H1 (cell line): ENCODE data around the gene GTPBP6. TPM values are rescaled to one million over a fixed set of nuclear protein-coding genes. Genes with fewer than 3 reads are reported as not detected.

ENCODE experiments used
- CTCF ChIA-PET: fragments of 300-600 bp; sonication (Branson Sonifier 250); formaldehyde crosslinking; loops from one replicate; lab custom pipeline; 2021; ENCODE audit not compliant: partially characterized antibody; lab: Charles Lee
- POLR2A ChIA-PET: fragments of 300-600 bp; sonication (Branson Sonifier 250); formaldehyde crosslinking; loops from one replicate; lab custom pipeline; 2021; ENCODE audit warnings: inconsistent platforms; ENCODE audit not compliant: partially characterized antibody; lab: Charles Lee
- DNase-seq, 2 experiments: peaks; one replicate each; pipeline versions ENCODE4 v3.0.0 to v3.0.0-alpha.2; 2010 to 2022; ENCODE audit warnings: low spot score in 2 of 2, low read depth in 1 of 2, mixed read lengths in 1 of 2
- FAIRE-seq: peaks from 2 replicates; lab custom pipeline; 2011; peaks lifted over from hg19 to GRCh38; lab: Jason Lieb, UNC
- H2AFZ ChIP-seq: 2 replicates; pipeline ENCODE4 v1.8.1; 2012; ENCODE audit warnings: low read length, inconsistent platforms
- H2AK5ac ChIP-seq: 2 replicates; pipeline ENCODE4 v1.6.1; 2013; ENCODE audit warnings: low read depth, low read length
- H2BK120ac ChIP-seq: replicated peaks from 2 replicates; pipeline ENCODE3; 2013; ENCODE audit warnings: low read depth, low read length, inconsistent platforms
- H2BK12ac ChIP-seq: 2 replicates; pipeline ENCODE4 v1.6.1; 2013; ENCODE audit warnings: low read depth, low read length
- H2BK15ac ChIP-seq: 2 replicates; pipeline ENCODE4 v1.6.1; 2013; ENCODE audit warnings: low read length
- H2BK20ac ChIP-seq: 2 replicates; pipeline ENCODE4 v1.6.1; 2013; ENCODE audit warnings: low read length
- H2BK5ac ChIP-seq: 2 replicates; pipeline ENCODE4 v1.6.1; 2013; ENCODE audit warnings: low read depth, low read length
- H3K14ac ChIP-seq: 2 replicates; pipeline ENCODE4 v1.6.1; 2013; ENCODE audit warnings: inconsistent platforms; ENCODE audit not compliant: insufficient read length
- H3K18ac ChIP-seq: 2 replicates; pipeline ENCODE4 v1.6.1; 2013; ENCODE audit warnings: low read length; ENCODE audit errors: extremely low read depth
- H3K23ac ChIP-seq: 2 replicates; pipeline ENCODE4 v1.6.1; 2013; ENCODE audit warnings: inconsistent platforms; ENCODE audit not compliant: insufficient read length
- H3K23me2 ChIP-seq: 2 replicates; pipeline ENCODE4 v1.6.1; 2013; ENCODE audit warnings: low read depth, low read length
- H3K27ac ChIP-seq: 2 replicates; pipeline ENCODE4 v1.6.1; 2011; ENCODE audit warnings: low read depth, low read length, inconsistent platforms
- H3K27me3 ChIP-seq, 4 experiments: replicated peaks in 1 of 4; 1 replicate in 1 of 4; 2 replicates in 3 of 4; pipeline versions ENCODE4 v1.6.1 to v1.8.1; 2011 to 2013; ENCODE audit warnings: low read length in 3 of 4, mild to moderate bottlenecking in 3 of 4, inconsistent platforms in 2 of 4, mixed read lengths in 2 of 4, moderate library complexity in 1 of 4; ENCODE audit not compliant: control insufficient read depth in 3 of 4, insufficient read depth in 3 of 4; ENCODE audit errors: extremely low read depth in 1 of 4
- H3K36me3 ChIP-seq, 4 experiments: 2 replicates each; pipeline versions ENCODE4 v1.6.1 to v1.8.1; 2011 to 2013; ENCODE audit warnings: mild to moderate bottlenecking in 4 of 4, low read length in 3 of 4, moderate library complexity in 2 of 4, control low read depth in 1 of 4, inconsistent platforms in 1 of 4; ENCODE audit not compliant: insufficient read depth in 4 of 4, control insufficient read depth in 2 of 4
- H3K4ac ChIP-seq: replicated peaks from 2 replicates; pipeline ENCODE3; 2013; ENCODE audit warnings: low read length, low read depth, mixed read lengths, inconsistent platforms; ENCODE audit not compliant: insufficient read length
- H3K4me1 ChIP-seq, 4 experiments: replicated peaks in 1 of 4; 1 replicate in 1 of 4; 2 replicates in 3 of 4; pipeline versions ENCODE4 v1.6.1 to v1.8.1; 2011 to 2013; ENCODE audit warnings: low read length in 3 of 4, inconsistent platforms in 2 of 4, mixed read lengths in 1 of 4; ENCODE audit not compliant: insufficient read depth in 4 of 4, control insufficient read depth in 3 of 4
- H3K4me2 ChIP-seq, 2 experiments: 2 replicates each; pipeline versions ENCODE4 v1.6.1 to v1.8.1; 2011 to 2013; ENCODE audit warnings: low read depth in 2 of 2, low read length in 2 of 2, control low read depth in 1 of 2, inconsistent platforms in 1 of 2, mild to moderate bottlenecking in 1 of 2; ENCODE audit not compliant: insufficient read depth in 1 of 2
- H3K4me3 ChIP-seq, 4 experiments: fragments of 200-600, 300-600 bp in 1 of 4; sonication (generic), shearing (Covaris generic), sonication (Bioruptor Twin) in 1 of 4; 2 replicates each; pipeline versions ENCODE4 v1.5.1 to v1.8.1; 2011 to 2016; ENCODE audit warnings: low read length in 4 of 4, low read depth in 3 of 4, control low read depth in 2 of 4, inconsistent platforms in 2 of 4, mild to moderate bottlenecking in 2 of 4, mixed read lengths in 1 of 4, moderate library complexity in 1 of 4; ENCODE audit not compliant: insufficient read depth in 2 of 4; ENCODE audit errors: extremely low read depth in 1 of 4
- H3K56ac ChIP-seq: replicated peaks from 2 replicates; pipeline ENCODE3; 2013; ENCODE audit warnings: low read depth, mild to moderate bottlenecking, mixed read lengths, low read length, inconsistent platforms; ENCODE audit not compliant: insufficient read length
- H3K79me1 ChIP-seq: 2 replicates; pipeline ENCODE4 v1.6.1; 2013; ENCODE audit warnings: low read depth, low read length, control low read depth
- H3K79me2 ChIP-seq, 2 experiments: 2 replicates each; pipeline versions ENCODE4 v1.6.1 to v1.8.1; 2012 to 2013; ENCODE audit warnings: low read length in 2 of 2, mild to moderate bottlenecking in 2 of 2, inconsistent platforms in 1 of 2; ENCODE audit not compliant: insufficient read depth in 2 of 2, control insufficient read depth in 1 of 2
- H3K9ac ChIP-seq, 4 experiments: replicated peaks in 1 of 4; 1 replicate in 1 of 4; 2 replicates in 3 of 4; pipeline versions ENCODE4 v1.6.1 to v1.8.1; 2011 to 2013; ENCODE audit warnings: low read depth in 3 of 4, low read length in 3 of 4, control low read depth in 2 of 4, mild to moderate bottlenecking in 2 of 4, moderate library complexity in 2 of 4, inconsistent platforms in 1 of 4; ENCODE audit errors: extremely low read depth in 1 of 4
- H3K9me3 ChIP-seq, 2 experiments: 2 replicates each; pipeline versions ENCODE4 v1.6.1 to v1.8.1; 2012 to 2013; ENCODE audit warnings: mild to moderate bottlenecking in 2 of 2, moderate library complexity in 2 of 2, control low read depth in 1 of 2, inconsistent platforms in 1 of 2, low read depth in 1 of 2, low read length in 1 of 2, mixed read lengths in 1 of 2; ENCODE audit not compliant: insufficient read depth in 2 of 2
- H4K20me1 ChIP-seq, 2 experiments: replicated peaks in 1 of 2; 2 replicates each; pipeline versions ENCODE3 to v1.8.1; 2011 to 2013; ENCODE audit warnings: inconsistent platforms in 2 of 2, low read length in 2 of 2, mild to moderate bottlenecking in 1 of 2; ENCODE audit not compliant: insufficient read depth in 2 of 2, control insufficient read depth in 1 of 2
- H4K5ac ChIP-seq: 2 replicates; pipeline ENCODE4 v1.6.1; 2013; ENCODE audit warnings: low read length, low read depth, mixed read lengths, inconsistent platforms; ENCODE audit not compliant: insufficient read length
- H4K8ac ChIP-seq: 2 replicates; pipeline ENCODE4 v1.8.0; 2013; ENCODE audit warnings: mild to moderate bottlenecking, moderate library complexity, low read length, inconsistent platforms; ENCODE audit not compliant: insufficient read depth; ENCODE audit errors: extremely low read depth
- H4K91ac ChIP-seq: replicated peaks from 2 replicates; pipeline ENCODE3; 2013; ENCODE audit warnings: low read length, mixed read lengths, inconsistent platforms; ENCODE audit not compliant: insufficient read length
- BRCA1 ChIP-seq: IDR thresholded peaks from 2 replicates; pipeline ENCODE4 v1.6.1; 2012; ENCODE audit warnings: low read depth, low read length, improper control_type of control experiment
- CHD2 ChIP-seq: IDR thresholded peaks from 2 replicates; pipeline ENCODE4 v1.6.1; 2012; ENCODE audit warnings: low read length, improper control_type of control experiment
- EGR1 ChIP-seq: IDR thresholded peaks from 2 replicates; pipeline ENCODE4 v1.6.1; 2011; ENCODE audit warnings: low read depth, low read length, borderline replicate concordance
- PHF8 ChIP-seq: fragments of 200-600 bp; sonication (generic); conservative IDR thresholded peaks from 2 replicates; pipeline ENCODE4 v1.7.1; 2012; ENCODE audit warnings: low read depth, mild to moderate bottlenecking, inconsistent platforms, low read length, moderate library complexity
- POLR2A ChIP-seq, 2 experiments: IDR thresholded peaks; 1 replicate in 1 of 2; 2 replicates in 1 of 2; pipeline ENCODE4 v1.6.1; 2011; ENCODE audit warnings: low read depth in 2 of 2, low read length in 2 of 2, mild to moderate bottlenecking in 2 of 2; ENCODE audit errors: control extremely low read depth in 1 of 2
- POLR2AphosphoS5 ChIP-seq: IDR thresholded peaks from 2 replicates; pipeline ENCODE4 v1.6.1; 2011; ENCODE audit warnings: low read depth, low read length
- SIN3A ChIP-seq, 2 experiments: IDR thresholded peaks in 1 of 2; conservative IDR thresholded peaks in 1 of 2; 2 replicates each; pipeline ENCODE4 v1.6.1; 2011 to 2012; ENCODE audit warnings: low read length in 2 of 2, improper control_type of control experiment in 1 of 2, low read depth in 1 of 2, mild to moderate bottlenecking in 1 of 2
- SP1 ChIP-seq: IDR thresholded peaks from 2 replicates; pipeline ENCODE4 v1.6.1; 2011; ENCODE audit warnings: low read depth, low read length
- SP2 ChIP-seq: IDR thresholded peaks from 2 replicates; pipeline ENCODE4 v1.6.1; 2012; ENCODE audit warnings: mild to moderate bottlenecking, low read length, inconsistent platforms
- SP4 ChIP-seq: IDR thresholded peaks from 2 replicates; pipeline ENCODE4 v1.6.1; 2012; ENCODE audit warnings: low read length, inconsistent platforms
- TAF1 ChIP-seq: IDR thresholded peaks from 2 replicates; pipeline ENCODE4 v1.6.1; 2011; ENCODE audit warnings: mild to moderate bottlenecking, low read depth, low read length
- TAF7 ChIP-seq: optimal IDR thresholded peaks from 2 replicates; pipeline ENCODE3; 2011; ENCODE audit warnings: low read depth, mild to moderate bottlenecking, inconsistent platforms, low read length, moderate library complexity, borderline replicate concordance
- TBP ChIP-seq: IDR thresholded peaks from 2 replicates; pipeline ENCODE4 v1.6.1; 2011; ENCODE audit warnings: low read depth, low read length, improper control_type of control experiment
- WGBS, 2 experiments: shearing (Covaris generic) in 1 of 2; methylation state at CpG; one replicate each; pipeline versions ENCODE4 v1.1.6 to v1.1.7; 2013 to 2015; ENCODE audit warnings: low lambda C conversion rate in 2 of 2, mixed read lengths in 2 of 2, inconsistent platforms in 1 of 2, low coverage in 1 of 2, missing lambda C conversion rate in 1 of 2; ENCODE audit not compliant: insufficient replicate concordance in 2 of 2, insufficient coverage in 1 of 2, insufficient read length in 1 of 2; ENCODE audit errors: extremely low coverage in 1 of 2, missing lambda C conversion rate in 1 of 2; 5-methylcytosine and 5-hydroxymethylcytosine counted together
- polyA plus RNA-seq, 7 experiments: library from polyadenylated mRNA; depleted of rRNA in 3 of 7; stranded (reverse) in 5 of 7; unstranded in 2 of 7; fragments of >200 nt in 5 of 7; fragments of 200-250 nt in 2 of 7; gene quantifications; 1 replicate in 5 of 7; 2 replicates in 1 of 7; 4 replicates in 1 of 7; pipeline versions ENCODE4 v1.2.1 to v1.2.3, GENCODE V29; 2011 to 2013; ENCODE audit warnings: missing spikeins in 2 of 7, mixed read lengths in 2 of 7
- total RNA-seq: library from RNA; stranded (reverse); fragmentation: NEBNext Ultra II Directional; extraction: Animal tissue kit (Norgen Biotek cat#: 25700); gene quantifications from 2 replicates; pipeline ENCODE4 v1.2.1, GENCODE V29; 2021

GTPBP6 gene
- total and polyA plus RNA-seq, 2 of the 8 experiments (the other 6 are each of a cell fraction or from before 2014, with no cell fraction given), result 33.9 to 57.1 TPM

DNA sequence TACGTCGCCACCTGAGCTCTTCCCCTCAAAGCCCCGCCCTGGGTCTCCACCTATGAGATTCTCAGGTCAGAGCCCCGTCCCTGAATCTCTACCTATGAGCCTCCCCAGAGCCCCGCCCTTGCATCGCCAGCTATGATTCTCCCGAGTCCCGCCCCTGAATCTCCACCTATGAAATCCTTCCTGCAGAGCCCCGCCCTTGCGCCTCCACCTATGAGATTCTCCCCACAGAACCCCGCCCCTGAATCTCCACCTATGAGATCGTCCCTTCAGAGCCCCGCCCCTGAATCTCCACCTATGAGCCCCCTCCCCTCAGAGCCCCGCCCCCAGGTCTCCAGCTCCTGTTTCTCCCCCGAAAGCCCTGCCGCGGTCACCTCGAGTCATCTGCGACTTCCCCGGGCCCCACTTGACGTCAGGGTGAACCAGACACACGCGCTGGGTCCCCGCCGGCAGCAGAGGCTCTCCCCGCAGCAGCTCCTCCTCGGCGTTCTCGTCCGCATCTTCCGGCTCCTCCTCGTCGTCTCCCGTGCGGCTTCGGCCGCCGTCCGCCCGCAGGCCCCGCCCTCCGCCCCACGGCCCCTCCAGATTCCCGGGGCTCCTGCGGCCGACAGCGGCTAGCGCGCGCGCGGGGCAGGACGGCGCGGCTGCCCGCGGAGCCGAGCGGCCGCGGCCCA is 393 bp downstream of the GTPBP6 start:
- Histone ChIP-seq H3K27me3 (no peaks in the 10 kb centered on the region), H3K79me2 (peaks cover 0 to 9% of the 10 kb centered on the region in 2 experiments; a peak in 1 of 4 replicates), H4K8ac (peak overlapping the region; percentile 96), H3K4me3 (peak overlapping the region; percentile 64 to 95 (median 74)), H2BK120ac (no peak overlapping the region), H3K18ac (no peak overlapping the region; the same call in 1 of the 2 replicates), H3K56ac (no peak overlapping the region), H3K79me1 (peaks cover 4% of the 10 kb centered on the region), H3K23ac (no peak overlapping the region), H2BK20ac (no peak overlapping the region), H2AFZ (no peak overlapping the region), H3K14ac (no peak overlapping the region), H4K5ac (peak overlapping the region; percentile 81), H3K9me3 (no peaks in the 10 kb centered on the region), H2BK12ac (no peak overlapping the region), H3K4me1 (peaks cover 0 to 4% (median 3%) of the 10 kb centered on the region in 4 experiments; a peak in 3 of 7 replicates), H3K36me3 (peaks cover 5 to 22% (median 11%) of the 10 kb centered on the region in 4 experiments; a peak in 6 of 8 replicates), H3K23me2 (peaks cover 10% of the 10 kb centered on the region; the same call in 1 of the 2 replicates), H2BK15ac (no peak overlapping the region), H3K4me2 (peak overlapping the region; percentile 11 to 70; a peak in 3 of 4 replicates), H3K27ac (peak overlapping the region; percentile 89), H3K4ac (no peak overlapping the region), H4K91ac (peak overlapping the region; percentile 81), H2BK5ac (peak overlapping the region; percentile 81; the same call in 1 of the 2 replicates), H4K20me1 (peaks cover 0 to 6% of the 10 kb centered on the region in 2 experiments), H2AK5ac (no peak overlapping the region), H3K9ac (peak overlapping the region; percentile 73 to 97 (median 87); a peak in 6 of 7 replicates)
- ChIA-PET POLR2A (no interaction called here), CTCF (no interaction called here)
- TF ChIP-seq SP4 (no peak; the same call in 1 of the 2 replicates), SP1 (peak; percentile 96), SP2 (peak; percentile 74), TAF1 (peak; percentile 73), POLR2AphosphoS5 (peak; percentile 77), EGR1 (no peak), PHF8 (peak; percentile 90), CHD2 (peak; percentile 79), SIN3A (conservative IDR thresholded peaks at IDR 0.05 in 1 of 2, IDR thresholded peaks at IDR 0.05 in 1 of 2; ENCODE audit: low read depth in 1 of 2, low read length in 2 of 2) (peak; percentile 45 to 65; a peak in 2 of 4 replicates), TAF7 (peak; percentile 53), POLR2A (IDR thresholded peaks at IDR 0.05; ENCODE audit: control extremely low read depth in 1 of 2, low read depth in 2 of 2, low read length in 2 of 2) (peak in 1 of 2 experiments; percentile 55; a peak in 1 of 3 replicates), TBP (0 out of 2 replicates have a peak, but pooled peaks have one; percentile 18), BRCA1 (no peak)
- no peak for FAIRE-seq
- peak; percentile 99 for DNase-seq
- 1% methylated on average over 44 of the region's 61 CpGs; no CpG with 5 or more reads in 1 of the 2 experiments for WGBS, 2 experiments
